HPDE6-E6E7 (cell line): Measurements from ENCODE around the gene PODXL2.
"Not testable (repeated sequence)": the region's sequence is repeated elsewhere in the genome, so short reads cannot be mapped to it uniquely, and the experiment has no call there.

Source experiments
- DNase-seq: peaks from one replicate; pipeline ENCODE4 v3.0.0; 2011; ENCODE audit warnings: missing footprints; ENCODE audit errors: extremely low spot score

Gene PODXL2

DNA sequence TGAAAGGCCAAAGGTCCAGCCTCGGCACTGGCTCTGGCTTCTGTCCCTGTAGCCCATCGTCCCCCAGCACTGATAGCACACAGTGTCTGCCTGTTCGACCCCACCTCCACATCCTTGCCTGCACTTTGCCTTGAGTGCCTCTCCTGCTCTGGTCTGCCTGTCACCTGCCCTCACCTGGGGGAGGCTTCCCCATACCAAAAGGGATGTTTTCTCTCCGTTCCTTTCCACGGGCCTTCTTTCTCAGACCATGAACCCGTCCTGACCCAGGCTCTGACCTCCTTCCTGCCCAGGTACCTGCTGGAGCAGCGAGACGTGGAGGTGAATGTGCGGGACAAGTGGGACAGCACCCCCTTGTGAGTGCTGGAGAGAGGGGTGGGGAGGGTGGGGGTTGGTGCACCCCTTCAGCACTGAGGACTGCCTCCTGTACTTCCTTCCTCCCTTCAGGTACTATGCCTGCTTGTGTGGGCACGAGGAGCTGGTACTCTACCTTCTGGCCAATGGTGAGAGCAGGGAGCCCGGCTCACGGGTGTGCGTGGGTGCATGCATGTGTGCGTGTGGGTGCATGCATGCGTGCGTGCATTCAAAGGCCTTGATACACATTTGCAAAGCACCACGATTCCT lies 45.2 kb downstream of the PODXL2 start:
- DNase-seq = no peak

DNA sequence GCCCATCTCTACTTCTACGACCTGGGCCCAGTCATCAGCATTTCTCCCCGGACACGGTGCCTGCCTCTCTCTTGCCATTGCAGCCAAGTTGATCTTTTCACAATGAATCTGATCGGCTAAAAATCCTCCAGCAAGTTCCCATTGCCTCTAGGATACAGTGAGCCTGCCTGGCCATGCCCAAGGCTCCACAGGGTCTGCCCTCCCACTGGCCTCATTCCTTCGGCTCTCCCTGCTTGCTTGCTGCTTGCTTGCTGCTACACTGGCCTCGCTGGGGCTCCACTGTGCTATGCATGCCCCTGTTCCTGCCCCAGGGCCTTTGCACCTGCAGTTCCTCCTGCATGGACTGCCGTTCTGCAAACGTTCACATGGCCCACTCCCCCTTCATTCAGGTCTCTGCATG lies 45.8 kb downstream of the PODXL2 start:
- no peak for DNase-seq

DNA sequence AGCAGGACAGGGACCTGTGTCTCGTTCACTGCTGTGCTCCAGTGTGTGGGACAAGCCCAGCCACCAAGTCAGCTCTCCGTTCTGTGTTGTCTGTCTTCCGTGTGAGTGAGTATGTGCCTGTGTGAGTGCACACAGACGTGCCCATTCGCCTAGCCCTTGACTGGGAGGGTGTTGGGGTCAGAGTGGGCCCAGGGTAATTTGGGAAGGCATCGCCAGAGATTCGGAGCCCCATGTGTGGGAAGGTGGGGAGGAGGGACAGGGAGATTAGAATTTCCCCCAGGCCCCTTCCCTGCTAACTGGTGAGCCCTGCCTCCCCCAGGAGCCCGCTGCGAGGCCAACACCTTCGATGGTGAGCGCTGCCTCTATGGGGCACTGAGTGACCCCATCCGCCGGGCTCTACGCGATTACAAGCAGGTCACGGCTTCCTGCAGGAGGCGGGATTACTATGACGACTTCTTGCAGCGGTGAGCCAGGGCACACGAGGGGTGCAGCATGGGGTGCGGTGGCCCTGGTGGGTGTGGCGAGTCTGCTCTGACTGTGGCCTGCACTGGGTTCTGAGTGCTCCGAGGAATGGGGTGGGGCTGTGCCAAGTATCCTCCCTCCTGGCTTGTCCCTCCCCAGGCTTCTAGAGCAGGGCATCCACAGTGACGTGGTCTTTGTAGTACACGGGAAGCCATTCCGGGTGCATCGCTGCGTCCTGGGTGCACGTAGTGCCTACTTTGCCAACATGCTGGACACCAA lies 46.8 kb downstream of the PODXL2 start:
- DNase-seq = no peak

DNA sequence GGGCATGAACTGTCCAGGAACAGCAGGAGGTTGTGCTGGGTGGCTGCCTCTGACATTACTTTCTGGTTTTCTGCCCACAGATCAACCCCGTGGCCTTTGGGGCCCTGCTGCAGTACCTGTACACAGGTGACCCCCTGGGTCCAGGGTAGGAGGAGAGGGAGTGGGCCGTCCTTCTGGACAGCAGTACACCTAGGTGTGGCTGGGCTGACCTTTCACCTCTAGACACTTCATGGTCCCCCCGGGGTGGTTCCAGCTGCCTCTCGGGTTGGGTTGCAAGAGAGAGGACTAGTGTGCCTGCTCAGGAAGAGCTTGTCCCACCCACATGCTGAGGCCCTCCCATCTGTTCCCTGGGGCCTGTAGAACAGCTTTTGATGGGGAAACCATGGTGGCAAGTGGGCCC lies 47.5 kb downstream of the PODXL2 start:
- DNase-seq = no peak

DNA sequence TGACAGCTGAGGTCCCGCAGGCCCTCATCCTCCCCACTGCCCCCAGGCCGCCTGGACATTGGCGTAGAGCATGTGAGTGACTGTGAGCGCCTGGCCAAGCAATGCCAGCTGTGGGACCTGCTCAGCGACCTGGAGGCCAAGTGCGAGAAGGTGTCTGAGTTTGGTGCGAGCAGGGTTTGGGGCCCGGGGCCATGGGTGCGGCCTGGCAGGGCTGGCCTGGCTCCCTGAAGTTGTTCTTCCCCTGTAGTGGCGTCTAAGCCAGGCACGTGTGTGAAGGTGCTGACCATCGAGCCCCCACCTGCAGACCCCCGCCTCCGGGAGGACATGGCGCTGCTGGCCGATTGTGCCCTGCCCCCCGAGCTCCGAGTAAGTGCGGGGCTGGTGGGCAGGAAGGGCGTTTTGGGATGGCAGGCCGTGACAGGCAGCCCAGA lies 48.0 kb downstream of the PODXL2 start:
- DNase-seq = no peak

DNA sequence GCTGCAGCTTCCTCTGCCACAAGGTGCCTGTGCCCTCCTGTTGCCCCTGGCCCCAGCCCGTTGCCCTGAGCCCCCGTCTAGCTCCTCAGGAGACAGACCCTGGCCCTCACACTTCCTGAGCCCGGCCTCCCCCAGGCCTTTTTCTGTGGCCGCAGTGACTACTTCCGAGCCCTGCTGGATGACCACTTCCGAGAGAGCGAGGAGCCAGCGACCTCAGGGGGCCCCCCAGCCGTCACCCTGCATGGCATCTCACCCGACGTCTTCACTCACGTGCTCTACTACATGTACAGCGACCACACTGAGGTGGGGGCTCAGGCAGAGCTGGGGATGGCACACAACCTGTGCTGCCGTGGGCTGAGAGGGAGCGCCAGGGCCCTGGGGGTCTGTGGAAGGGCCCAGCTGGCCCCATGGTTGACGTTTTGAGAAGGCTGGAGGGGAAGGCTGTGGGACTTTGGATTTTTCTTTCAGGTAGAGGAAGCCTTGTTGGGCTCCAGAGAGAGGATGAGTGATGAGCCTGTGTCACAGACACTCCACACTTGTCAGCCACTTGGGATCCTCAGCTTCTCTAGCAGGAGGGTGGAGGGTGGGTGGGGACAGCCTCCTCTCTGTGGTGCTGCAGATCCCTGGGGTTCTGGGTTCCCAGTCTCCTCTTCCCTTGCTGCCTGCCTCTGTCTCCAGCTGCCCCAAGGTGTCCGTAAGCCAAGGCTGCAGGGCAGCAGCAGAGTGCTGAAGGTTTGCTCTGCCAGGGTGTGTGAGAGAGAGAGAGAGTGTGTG lies 48.7 kb downstream of the PODXL2 start:
- DNase-seq = no peak

DNA sequence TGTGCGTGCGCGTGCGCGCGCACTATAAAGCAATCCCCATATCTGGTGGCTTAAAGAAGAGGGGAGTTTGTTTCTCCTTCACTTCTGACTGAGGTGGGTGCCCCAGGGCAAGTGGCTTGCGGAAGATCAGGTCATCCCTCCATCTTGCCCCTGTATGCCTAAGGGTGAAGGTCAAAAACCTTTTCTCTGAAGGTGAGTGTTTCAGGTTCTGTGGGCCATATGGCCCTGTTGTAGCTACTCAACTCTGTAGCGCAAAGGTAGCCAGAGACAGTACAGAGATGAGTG lies 49.3 kb downstream of the PODXL2 start:
- no peak for DNase-seq

DNA sequence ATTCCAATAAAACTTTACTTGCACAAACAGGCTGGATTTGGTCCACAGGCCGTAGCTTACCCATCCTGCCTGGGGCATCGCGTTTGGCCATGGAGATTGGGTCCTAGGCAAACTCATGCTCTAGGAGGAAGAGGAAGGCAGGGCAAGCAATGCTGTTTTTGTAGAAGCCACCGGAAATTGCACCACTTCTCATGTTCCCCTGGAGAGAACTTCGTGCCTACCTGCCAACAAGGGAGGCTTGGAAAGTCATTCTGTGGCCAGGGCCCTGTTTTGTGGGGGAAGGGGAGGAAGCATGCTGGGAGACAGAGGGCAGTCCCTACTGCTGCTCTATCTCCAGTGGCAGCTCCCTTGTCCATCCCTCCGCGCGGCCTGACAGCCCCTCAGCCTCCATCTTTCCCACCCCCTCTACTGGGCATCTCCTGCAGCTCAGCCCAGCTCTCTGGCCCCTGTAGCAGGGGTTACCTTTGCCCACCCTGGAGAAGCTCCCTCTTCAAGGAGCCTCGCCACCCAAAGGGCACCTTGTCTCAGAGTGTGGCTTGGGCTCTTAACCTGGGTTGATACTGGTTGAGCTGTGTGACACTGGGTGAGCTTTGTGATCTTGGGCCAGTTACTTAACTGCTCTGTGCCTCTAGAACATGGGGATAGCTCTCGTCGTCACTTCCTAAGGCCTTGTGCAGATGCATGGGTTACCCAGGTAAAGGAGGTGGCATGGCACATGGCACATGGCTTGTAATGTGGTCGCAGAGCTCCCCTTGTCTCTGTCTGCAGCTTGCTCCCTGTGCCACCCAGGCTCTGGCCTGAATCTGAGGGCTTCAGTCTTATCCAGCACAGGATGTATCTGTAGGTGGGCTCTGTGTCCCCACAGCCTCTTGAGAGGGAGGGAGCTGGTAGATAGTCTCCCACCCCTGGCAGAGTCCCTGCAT lies 49.9 kb downstream of the PODXL2 start:
- DNase-seq = no peak

DNA sequence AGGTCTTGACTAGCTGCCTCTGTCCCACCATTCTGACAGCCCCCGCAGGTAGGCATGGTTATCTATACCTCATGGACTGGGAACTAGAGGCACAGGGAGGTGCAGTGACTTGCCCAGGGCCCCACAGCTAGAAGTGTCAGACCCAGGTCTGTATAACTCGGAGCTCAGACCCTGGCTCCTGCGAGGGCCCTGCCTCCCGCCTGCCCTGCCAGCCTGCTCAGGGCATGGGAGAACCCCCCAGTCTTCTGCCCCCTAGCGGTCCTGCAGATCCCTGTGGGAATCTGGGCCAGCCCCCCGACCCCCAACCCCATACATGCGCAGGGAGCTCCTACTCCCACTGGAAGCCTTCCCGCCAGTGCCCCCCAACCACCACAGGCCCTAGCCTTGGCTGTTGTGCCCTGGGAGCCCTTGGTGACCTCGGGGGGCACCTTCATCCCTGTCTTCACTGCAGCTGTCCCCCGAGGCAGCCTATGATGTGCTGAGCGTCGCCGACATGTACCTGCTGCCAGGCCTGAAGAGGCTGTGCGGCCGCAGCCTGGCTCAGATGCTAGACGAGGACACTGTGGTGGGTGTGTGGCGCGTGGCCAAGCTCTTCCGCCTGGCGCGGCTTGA lies 50.7 kb downstream of the PODXL2 start:
- no peak for DNase-seq

DNA sequence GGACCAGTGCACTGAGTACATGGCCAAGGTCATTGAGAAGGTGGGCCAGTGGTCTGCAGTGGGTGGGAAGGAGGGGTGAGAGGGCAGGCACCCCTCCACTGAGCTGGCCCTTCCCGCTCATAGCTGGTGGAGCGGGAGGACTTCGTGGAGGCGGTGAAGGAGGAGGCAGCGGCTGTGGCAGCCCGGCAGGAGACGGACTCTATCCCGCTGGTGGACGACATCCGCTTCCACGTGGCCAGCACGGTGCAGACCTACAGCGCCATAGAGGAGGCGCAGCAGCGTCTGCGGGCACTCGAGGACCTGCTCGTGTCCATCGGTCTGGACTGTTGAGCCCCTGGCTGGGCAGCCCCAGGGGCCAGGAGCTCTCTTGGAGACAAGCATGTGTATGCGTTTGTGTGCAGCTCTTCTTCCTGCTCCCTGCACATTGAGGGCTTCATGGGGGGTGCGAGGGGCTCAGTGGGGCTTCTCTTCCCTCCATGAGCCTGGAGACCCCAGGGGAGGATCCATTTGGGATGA lies 51.2 kb downstream of the PODXL2 start:
- no peak for DNase-seq

DNA sequence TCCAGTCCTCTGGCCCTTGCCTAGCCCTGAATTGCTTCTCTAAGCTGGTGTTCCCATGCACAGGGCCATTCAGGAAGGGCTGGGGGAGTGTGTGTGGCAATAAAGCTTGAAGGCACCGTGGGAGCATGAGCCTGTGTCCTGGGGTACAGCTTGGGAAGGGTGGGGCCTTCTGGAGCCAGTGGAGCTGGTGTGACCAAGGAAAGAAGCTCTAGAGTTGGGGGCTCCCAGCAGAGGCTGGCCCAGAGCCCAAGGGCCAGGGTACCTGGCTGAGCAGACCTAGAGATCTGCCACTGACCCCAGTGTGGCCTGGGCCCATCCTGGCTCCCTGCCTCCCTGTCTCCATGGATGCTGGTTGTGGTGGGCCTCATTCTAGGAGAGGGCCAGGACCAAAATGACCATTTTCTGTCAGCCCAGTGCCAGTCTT lies 51.8 kb downstream of the PODXL2 start:
- no peak for DNase-seq

DNA sequence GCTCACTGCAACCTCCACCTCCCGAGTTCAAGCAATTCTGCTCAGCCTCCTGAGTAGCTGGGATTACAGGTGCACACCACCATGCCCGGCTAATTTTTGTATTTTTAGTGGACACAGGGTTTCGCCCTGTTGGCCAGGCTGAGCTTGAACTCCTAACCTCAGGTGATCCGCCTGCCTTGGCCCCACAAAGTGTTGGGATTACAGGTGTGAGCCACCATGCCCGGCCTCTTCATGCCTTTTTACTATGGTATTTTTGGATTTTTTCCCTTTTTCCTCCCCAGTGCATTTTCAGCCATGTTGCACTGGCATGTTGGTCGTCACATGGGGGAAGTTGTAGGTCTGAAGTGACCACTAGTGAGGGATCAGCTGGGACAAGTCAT lies 53.2 kb downstream of the PODXL2 start:
- not testable (repeated sequence) for DNase-seq

DNA sequence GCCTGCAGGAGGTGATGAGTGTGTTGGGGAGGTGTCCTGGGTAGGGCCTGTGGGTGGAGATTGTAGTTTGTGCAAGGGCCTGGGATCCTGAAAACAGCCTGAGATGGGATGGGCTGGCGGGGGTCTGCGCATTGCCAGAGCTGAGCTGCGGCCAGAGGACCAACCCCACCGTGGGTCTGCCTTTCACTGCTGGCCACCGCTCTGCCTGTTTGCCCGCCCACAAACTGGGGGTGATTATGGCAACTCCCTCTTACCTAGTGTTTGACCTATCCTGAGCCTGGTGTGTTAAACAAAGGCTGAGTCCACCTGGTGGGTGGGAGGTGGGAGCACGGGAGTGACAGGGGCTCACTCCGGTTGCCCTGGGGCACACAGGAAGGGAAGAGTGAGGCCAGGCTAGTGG lies 53.6 kb downstream of the PODXL2 start:
- DNase-seq = no peak

DNA sequence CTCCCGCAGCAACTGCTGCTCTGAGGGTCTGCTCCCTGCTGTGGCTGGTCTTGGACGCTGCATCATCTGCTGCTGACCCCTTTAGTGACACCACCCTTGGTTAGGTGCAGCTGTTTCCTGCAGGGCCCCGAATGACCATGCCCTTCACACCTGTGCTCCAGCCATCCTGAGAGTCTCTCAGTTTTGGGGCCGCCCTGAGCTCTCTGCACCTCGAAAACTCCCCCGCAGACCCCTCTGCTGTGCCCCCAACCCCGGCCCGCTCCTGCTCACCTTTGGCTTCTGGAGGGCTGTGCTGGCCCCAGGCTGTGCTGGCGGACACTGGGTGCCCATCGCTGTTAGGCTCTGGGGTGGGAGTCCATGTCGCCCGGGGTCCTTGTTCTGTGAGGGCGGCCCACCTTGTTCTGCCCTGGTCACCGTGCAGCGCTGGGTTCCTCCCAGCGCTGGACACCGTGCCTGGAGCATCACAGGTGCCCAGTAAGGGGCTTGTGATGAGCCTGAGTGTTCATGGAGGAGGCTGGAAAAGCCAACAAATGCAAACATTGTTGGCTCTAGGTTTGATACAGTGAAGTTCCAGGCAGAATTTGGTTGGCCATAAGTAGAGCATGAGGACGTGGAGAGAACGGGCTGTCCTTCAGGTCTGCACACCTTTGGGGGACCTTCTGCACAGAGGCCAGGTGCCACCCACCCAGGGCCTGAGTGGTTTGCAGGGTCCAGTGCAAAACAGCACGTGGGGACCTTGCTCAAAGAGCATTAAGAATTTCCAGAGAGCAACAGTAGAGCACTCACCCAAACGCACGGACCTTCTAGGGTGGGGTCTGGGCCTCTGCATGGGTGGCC lies 56.1 kb downstream of the PODXL2 start:
- DNase-seq = no peak

DNA sequence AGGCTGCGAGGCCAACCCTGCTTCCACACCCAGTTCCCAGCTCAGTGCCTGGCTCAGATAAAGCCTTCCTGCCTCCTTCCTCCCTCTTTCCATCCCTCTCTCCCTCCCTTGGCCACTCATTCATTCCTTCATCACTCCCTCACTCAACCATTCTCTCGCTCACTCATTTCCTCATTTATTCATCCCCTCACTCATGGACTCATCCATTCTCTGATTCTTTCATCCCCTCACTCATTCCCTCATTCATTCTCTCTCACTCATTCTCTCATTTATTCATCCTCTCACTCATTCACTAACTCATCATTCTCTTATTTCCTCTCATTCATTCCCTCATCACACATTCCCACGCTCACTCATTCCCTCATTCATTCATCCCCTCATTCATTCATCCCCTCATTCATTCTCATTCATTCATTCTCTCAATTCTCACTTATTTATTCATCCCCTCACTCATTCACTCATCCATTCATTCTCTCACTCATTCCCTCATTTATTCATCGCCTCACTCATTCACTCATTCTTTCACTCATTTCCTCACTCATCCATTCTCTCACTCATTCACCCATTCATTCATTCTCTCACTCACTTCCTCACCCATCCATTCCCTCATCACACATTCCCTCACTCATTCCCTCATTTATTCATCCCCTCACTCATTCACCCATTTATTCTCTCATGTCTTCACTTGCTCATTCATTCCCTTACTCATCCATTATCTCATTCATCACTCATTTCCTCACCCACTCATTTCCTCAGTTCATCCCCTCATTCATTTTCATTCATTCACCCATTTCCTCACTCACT lies 56.9 kb downstream of the PODXL2 start:
- DNase-seq = no peak

DNA sequence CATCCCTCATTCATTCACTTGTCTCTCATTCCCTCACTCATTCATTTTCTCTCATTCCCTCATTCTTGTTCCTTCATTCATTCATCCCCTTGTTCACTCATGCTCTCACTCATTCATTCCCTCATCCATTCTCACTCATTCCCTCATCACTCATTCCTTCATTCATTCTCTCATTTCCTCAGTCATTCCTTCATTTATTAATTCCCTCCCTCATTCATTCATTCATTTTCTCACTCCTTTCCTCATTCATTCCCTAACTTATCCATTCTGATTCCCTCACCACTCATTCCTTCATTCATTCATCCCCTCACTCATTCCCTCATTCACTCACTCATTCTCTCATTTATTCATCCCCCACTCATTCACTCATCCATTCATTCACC lies 57.5 kb downstream of the PODXL2 start:
- DNase-seq = no peak

DNA sequence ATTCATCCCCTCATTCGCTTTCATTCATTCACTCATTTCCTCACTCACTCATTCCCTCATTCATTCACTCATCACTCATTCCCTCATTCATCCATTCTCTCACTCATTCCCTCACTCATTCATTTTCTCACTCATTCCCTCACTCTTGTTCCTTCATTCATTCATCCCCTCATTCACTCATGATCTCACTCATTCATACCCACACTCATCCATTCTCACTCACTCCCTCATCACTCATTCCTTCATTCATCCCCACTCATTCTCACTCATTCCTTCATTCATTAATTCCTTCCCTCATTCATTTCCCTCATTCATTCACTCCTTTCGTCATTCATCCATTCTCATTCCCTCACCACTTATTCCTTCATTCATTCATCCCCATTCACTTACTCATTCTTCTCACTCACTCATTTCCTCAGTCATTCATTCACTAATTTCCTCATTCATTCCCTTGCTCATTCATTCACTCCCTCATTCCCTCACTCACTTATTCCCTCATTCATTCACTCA lies 58.3 kb downstream of the PODXL2 start:
- no peak for DNase-seq

DNA sequence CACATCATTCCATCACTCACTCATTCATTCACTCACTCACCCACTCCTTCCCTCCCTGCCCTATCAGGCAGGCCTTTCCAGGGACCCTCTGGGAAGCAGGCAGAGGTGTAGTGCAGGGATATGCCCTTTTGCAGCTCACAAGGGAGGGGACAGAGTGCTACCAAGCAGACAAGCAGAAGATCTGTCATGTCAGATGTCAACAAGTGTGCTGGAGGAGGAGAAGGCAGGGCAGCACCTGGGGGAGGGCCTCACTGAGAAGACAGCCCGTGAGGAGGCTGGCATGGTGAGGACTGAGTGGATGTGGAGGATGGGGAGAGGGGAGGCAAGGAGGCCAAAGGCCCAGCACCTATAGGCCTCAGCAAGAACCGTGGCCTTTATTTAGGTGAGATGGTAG lies 59.0 kb downstream of the PODXL2 start:
- no peak for DNase-seq
